ENCODE measurements around the gene KIF26A.

GRCh38 chr14:104092931-104093365, 45.4 kb upstream of the KIF26A start:
- TF ChIP-seq, protein P1, sequence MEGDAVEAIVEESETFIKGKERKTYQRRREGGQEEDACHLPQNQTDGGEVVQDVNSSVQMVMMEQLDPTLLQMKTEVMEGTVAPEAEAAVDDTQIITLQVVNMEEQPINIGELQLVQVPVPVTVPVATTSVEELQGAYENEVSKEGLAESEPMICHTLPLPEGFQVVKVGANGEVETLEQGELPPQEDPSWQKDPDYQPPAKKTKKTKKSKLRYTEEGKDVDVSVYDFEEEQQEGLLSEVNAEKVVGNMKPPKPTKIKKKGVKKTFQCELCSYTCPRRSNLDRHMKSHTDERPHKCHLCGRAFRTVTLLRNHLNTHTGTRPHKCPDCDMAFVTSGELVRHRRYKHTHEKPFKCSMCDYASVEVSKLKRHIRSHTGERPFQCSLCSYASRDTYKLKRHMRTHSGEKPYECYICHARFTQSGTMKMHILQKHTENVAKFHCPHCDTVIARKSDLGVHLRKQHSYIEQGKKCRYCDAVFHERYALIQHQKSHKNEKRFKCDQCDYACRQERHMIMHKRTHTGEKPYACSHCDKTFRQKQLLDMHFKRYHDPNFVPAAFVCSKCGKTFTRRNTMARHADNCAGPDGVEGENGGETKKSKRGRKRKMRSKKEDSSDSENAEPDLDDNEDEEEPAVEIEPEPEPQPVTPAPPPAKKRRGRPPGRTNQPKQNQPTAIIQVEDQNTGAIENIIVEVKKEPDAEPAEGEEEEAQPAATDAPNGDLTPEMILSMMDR (IDR thresholded peaks at IDR 0.05), result no peak
- TF ChIP-seq TAF1 (IDR thresholded peaks at IDR 0.05; ENCODE audit: borderline replicate concordance, low read depth, low read length), result no peak
- TF ChIP-seq GABPA (IDR thresholded peaks at IDR 0.05; ENCODE audit: low read depth), result no peak

All from SK-N-SH (cell line).